Nephron (organoid): ENCODE measurements around the gene RHOF.

Experiments
- H3K27ac Mint-ChIP-seq, 3 experiments: 2 replicates each; pipeline ENCODE4 v1.8.0; 2020; ENCODE audit warnings: mixed read lengths in 3 of 3, mild to moderate bottlenecking in 2 of 3, moderate library complexity in 1 of 3
- H3K27me3 Mint-ChIP-seq: 2 replicates; pipeline ENCODE4 v1.8.0; 2021; ENCODE audit warnings: low read depth, mild to moderate bottlenecking, moderate library complexity, mixed read lengths
- H3K36me3 Mint-ChIP-seq: 2 replicates; pipeline ENCODE4 v1.8.0; 2020; ENCODE audit warnings: low read depth, mixed read lengths
- H3K4me1 Mint-ChIP-seq: 2 replicates; pipeline ENCODE4 v1.8.0; 2020; ENCODE audit warnings: mixed read lengths
- H3K4me3 Mint-ChIP-seq, 3 experiments: 2 replicates each; pipeline ENCODE4 v1.8.0; 2020; ENCODE audit warnings: mild to moderate bottlenecking in 3 of 3, mixed read lengths in 3 of 3, moderate library complexity in 2 of 3
- H3K9me3 Mint-ChIP-seq: 2 replicates; pipeline ENCODE4 v1.8.0; 2020; ENCODE audit warnings: mixed read lengths
- TF ChIP-seq, protein P1 (sequence below), 3 experiments: fragments of 200-600 bp; sonication (generic); IDR thresholded peaks; one replicate each; pipeline ENCODE4 v1.5.0; 2021; ENCODE audit warnings: antibody characterized with exemption in 3 of 3; ENCODE audit not compliant: unreplicated experiment in 3 of 3

RHOF gene

DNA sequence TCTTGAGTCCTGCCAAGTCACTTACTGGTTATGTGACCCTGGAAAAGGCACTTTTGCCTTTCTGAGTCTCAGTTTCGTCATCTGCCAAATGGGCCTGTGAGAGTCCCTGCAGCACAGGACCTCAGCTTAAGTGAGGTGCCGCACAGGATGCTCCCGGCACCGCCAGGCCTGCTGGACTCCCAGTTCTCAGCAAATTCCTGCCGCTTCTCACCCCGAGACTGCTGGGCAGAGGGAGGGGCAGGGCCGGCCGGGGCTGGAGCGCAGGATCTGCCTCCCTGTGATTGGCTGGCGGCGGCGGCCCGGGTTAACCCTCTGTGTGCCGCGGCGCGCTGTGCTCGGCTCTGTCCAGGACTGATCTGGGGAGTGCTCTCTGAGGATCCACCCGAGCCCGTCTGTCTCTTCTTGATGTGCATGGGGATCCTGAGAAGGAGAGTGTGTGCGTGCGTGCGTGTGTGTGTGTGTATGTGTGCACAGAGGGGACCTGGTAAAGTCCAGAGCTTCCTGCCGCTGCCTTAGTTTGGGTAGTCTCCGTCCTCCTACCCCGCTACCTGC lies 18.9 kb upstream of the RHOF start:
- H3K9me3 Mint-ChIP-seq: no peaks in the 10 kb centered on the region
- H3K4me1 Mint-ChIP-seq: peaks cover 25% of the 10 kb centered on the region
- H3K4me3 Mint-ChIP-seq: peak overlapping the region; percentile 86 to 89 (median 87)
- peaks cover 37% of the 10 kb centered on the region for H3K36me3 Mint-ChIP-seq
- TF ChIP-seq, protein P1, sequence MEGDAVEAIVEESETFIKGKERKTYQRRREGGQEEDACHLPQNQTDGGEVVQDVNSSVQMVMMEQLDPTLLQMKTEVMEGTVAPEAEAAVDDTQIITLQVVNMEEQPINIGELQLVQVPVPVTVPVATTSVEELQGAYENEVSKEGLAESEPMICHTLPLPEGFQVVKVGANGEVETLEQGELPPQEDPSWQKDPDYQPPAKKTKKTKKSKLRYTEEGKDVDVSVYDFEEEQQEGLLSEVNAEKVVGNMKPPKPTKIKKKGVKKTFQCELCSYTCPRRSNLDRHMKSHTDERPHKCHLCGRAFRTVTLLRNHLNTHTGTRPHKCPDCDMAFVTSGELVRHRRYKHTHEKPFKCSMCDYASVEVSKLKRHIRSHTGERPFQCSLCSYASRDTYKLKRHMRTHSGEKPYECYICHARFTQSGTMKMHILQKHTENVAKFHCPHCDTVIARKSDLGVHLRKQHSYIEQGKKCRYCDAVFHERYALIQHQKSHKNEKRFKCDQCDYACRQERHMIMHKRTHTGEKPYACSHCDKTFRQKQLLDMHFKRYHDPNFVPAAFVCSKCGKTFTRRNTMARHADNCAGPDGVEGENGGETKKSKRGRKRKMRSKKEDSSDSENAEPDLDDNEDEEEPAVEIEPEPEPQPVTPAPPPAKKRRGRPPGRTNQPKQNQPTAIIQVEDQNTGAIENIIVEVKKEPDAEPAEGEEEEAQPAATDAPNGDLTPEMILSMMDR (IDR thresholded peaks at IDR 0.05; ENCODE audit: unreplicated experiment in 3 of 3): peak; percentile 38 to 58 (median 45)
- H3K27me3 Mint-ChIP-seq: no peaks in the 10 kb centered on the region
- peak overlapping the region in 2 of 3 experiments; percentile 52 to 60 for H3K27ac Mint-ChIP-seq

DNA sequence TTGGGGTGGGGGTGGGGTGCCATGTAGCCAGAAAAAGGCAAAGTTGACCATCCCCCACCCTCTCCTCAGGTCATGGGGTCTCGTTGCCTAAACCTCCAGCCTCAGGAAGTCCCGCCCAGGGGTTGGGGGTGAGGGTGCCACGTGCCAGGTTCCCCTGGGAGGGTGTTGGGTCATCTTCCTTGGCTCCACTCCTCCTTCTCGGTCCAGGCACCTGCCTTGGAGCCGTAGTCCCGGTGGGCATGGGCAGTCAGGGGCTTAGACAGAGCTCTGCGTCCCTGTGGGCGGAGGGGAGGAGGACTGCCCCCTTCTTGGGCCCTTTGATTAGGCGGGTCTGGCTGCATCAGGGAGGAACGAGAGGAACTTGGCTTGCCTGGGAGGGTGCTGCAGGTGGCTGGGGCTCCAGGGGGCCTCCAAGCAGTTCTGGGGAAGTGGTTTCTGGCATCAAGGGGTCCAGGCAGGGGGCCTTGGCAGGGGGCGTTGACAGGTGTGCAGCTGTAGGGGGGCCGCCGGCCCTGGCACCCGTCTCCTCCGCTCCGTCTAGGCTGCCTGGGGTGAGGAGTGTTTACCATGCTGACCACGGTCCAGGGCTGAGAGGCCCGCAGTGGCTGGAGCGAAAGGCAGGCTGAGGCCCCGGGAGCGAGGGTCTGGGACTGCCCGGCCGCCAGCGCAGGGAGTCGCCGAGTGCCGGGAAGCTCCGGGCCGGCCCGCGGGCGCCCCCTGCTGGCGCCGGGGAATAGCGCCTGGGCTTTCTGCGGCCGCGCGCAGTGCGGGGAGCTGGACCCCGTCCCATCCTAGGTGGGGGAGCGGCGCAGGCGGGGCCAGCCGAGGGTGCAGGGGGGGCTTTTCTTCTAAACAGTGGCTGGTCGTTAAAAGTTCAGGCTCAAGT lies 18.2 kb upstream of the RHOF start:
- TF ChIP-seq, protein P1 (IDR thresholded peaks at IDR 0.05; ENCODE audit: unreplicated experiment in 3 of 3): peak; percentile 99 to 100 (median 100)
- Mint-ChIP-seq H3K4me3 (peak overlapping the region; percentile 86 to 89 (median 87)), H3K9me3 (no peaks in the 10 kb centered on the region), H3K4me1 (peaks cover 31% of the 10 kb centered on the region), H3K27ac (peak overlapping the region in 1 of 3 experiments; percentile 23), H3K27me3 (no peaks in the 10 kb centered on the region), H3K36me3 (peaks cover 35% of the 10 kb centered on the region)

DNA sequence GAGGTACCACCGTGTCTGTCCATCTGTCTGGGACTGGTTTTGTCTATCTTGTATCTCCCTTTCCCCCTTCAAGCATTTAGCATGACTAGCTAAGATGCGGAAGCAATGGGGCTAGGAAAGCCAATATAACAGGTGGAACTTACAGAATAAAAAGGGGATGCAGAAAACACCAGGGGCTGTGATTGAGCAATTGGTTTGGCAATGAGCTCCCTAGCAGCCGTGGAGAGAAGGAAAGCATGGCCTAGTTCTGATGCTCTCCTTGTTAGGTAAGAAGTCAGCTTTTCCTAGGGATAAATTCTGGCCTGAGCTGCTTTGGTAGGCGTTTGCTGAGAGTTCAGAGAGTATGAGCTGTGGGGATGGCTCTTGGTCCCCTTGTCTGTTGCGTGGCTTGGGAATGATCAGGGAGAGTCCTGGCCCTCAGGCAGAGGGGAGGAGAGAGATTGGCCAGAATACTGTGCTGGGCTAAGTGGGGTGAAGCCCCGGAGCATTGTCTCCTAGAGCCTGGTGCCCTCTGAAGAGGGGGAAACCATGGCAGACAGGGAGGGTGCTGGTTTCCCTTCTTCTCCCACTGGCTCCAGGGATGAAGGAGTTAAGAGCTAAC lies 17.4 kb upstream of the RHOF start:
- Mint-ChIP-seq H3K27me3 (no peaks in the 10 kb centered on the region), H3K4me3 (peak overlapping the region; percentile 75 to 86 (median 79)), H3K4me1 (peaks cover 38% of the 10 kb centered on the region), H3K36me3 (peaks cover 32% of the 10 kb centered on the region), H3K9me3 (no peaks in the 10 kb centered on the region), H3K27ac (peak overlapping the region; percentile 23 to 62 (median 51))
- TF ChIP-seq, protein P1 (IDR thresholded peaks at IDR 0.05; ENCODE audit: unreplicated experiment in 3 of 3): no peak

DNA sequence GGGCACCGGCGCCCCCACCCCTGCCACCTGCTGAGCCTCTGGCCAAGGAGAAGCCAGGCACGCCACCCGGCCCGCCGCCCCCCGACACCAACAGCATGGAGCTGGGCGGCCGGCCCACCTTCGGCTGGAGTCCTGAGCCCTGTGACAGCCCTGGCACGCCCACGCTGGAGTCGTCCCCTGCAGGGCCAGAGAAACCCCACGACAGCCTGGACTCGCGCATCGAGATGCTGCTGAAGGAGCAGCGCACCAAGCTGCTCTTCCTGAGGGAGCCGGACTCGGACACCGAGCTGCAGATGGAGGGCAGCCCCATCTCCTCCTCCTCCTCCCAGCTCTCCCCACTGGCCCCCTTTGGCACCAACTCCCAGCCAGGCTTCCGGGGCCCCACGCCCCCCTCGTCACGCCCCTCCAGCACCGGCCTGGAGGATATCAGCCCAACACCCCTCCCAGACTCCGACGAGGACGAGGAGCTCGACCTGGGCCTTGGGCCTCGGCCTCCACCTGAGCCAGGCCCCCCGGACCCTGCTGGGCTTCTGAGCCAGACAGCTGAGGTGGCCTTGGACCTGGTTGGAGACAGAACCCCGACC lies 16.8 kb upstream of the RHOF start:
- H3K36me3 Mint-ChIP-seq: peaks cover 30% of the 10 kb centered on the region
- no peaks in the 10 kb centered on the region for H3K9me3 Mint-ChIP-seq
- peaks cover 42% of the 10 kb centered on the region for H3K4me1 Mint-ChIP-seq
- peak overlapping the region in 1 of 3 experiments; percentile 79 for H3K4me3 Mint-ChIP-seq
- no peaks in the 10 kb centered on the region for H3K27me3 Mint-ChIP-seq
- TF ChIP-seq, protein P1 (IDR thresholded peaks at IDR 0.05; ENCODE audit: unreplicated experiment in 3 of 3): no peak
- H3K27ac Mint-ChIP-seq: no peak overlapping the region

DNA sequence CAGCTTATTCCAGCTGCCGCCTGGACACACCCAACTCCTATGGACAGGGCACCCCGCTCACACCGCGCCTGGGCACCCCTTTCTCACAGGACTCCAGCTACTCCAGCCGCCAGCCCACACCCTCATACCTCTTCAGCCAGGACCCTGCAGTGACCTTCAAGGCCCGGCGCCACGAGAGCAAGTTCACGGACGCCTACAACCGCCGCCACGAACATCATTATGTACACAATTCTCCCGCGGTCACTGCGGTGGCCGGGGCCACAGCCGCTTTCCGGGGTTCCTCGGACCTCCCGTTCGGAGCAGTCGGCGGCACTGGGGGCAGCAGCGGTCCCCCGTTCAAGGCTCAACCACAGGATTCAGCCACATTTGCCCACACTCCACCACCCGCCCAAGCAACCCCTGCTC lies 16.2 kb upstream of the RHOF start:
- H3K27me3 Mint-ChIP-seq: no peaks in the 10 kb centered on the region
- H3K4me1 Mint-ChIP-seq: peaks cover 42% of the 10 kb centered on the region
- no peak overlapping the region for H3K27ac Mint-ChIP-seq
- peak overlapping the region; percentile 27 to 48 (median 42) for H3K4me3 Mint-ChIP-seq
- TF ChIP-seq, protein P1 (IDR thresholded peaks at IDR 0.05; ENCODE audit: unreplicated experiment in 3 of 3): no peak
- peaks cover 29% of the 10 kb centered on the region for H3K36me3 Mint-ChIP-seq
- H3K9me3 Mint-ChIP-seq: no peaks in the 10 kb centered on the region
